HCT116 (cell line): ENCODE results near the gene SCN2A. TPM values are rescaled to one million over a fixed set of nuclear protein-coding genes. Genes with fewer than 3 reads are reported as not detected.

ENCODE experiments used
- ATAC-seq: fragments of 200-7000 bp; cut with Tn5 transposase; 2 replicates; pipeline ENCODE4 v1.9.1; 2020; ENCODE audit warnings: mild to moderate bottlenecking, moderate library complexity
- BruUV-seq: library from RNA; stranded (reverse); fragments of 400-500 nt; replicated peaks from 2 replicates; lab custom pipeline; 2021; lab: Mats Ljungman, UMichigan
- CTCF ChIA-PET: fragments of 300-600 bp; sonication (Branson Sonifier 250); formaldehyde crosslinking; loops from one replicate; lab custom pipeline; 2021; ENCODE audit warnings: antibody characterized with exemption; lab: Charles Lee
- POLR2A ChIA-PET: fragments of 300-600, 350-600 bp; sonication (Branson Sonifier 250); formaldehyde crosslinking; loops from one replicate; lab custom pipeline; 2021; ENCODE audit warnings: antibody characterized with exemption; lab: Charles Lee
- RAD21 ChIA-PET, 2 experiments: fragments of 300-600 bp; sonication (Branson Sonifier 250); formaldehyde crosslinking; loops; one replicate each; lab custom pipeline; 2023; ENCODE audit warnings: low total read pairs in 2 of 2; ENCODE audit not compliant: uncharacterized antibody in 2 of 2, unreplicated experiment in 2 of 2, low non-redundant PET in 1 of 2; lab: Charles Lee
- DNase-seq: peaks from one replicate; pipeline ENCODE4 v3.0.0-alpha.2; 2010; ENCODE audit warnings: low read depth, low spot score
- H2AFZ ChIP-seq: fragments of 200-600 bp; shearing (Covaris generic), sonication (generic); 2 replicates; pipeline ENCODE4 v1.6.1; 2017; ENCODE audit warnings: low read depth, mixed run types, mixed read lengths, antibody characterized with exemption, low read length; ENCODE audit not compliant: poor library complexity, severe bottlenecking
- H3K27ac ChIP-seq: 2 replicates; pipeline ENCODE4 v1.5.1; 2012; ENCODE audit warnings: low read depth, low read length
- H3K27me3 ChIP-seq: fragments of 200-600 bp; sonication (generic); 2 replicates; pipeline ENCODE4 v1.6.1; 2016; ENCODE audit warnings: mixed run types, low read length, mixed read lengths; ENCODE audit not compliant: insufficient read depth
- H3K36me3 ChIP-seq, 2 experiments: fragments of 200-500 bp in 1 of 2; fragments of 200-600 bp in 1 of 2; sonication (Bioruptor generic) in 1 of 2; sonication (generic) in 1 of 2; 2 replicates each; pipeline versions ENCODE4 v1.5.1 to v1.6.1; 2014 to 2016; ENCODE audit warnings: low read length in 2 of 2, inconsistent platforms in 1 of 2, mixed read lengths in 1 of 2, mixed run types in 1 of 2; ENCODE audit not compliant: insufficient read depth in 2 of 2, control insufficient read depth in 1 of 2
- H3K4me1 ChIP-seq, 2 experiments: fragments of 200-600 bp in 1 of 2; sonication (generic) in 1 of 2; 2 replicates each; pipeline versions ENCODE4 v1.5.1 to v1.6.1; 2012 to 2017; ENCODE audit warnings: low read length in 2 of 2, inconsistent platforms in 1 of 2, mild to moderate bottlenecking in 1 of 2, mixed read lengths in 1 of 2, mixed run types in 1 of 2, moderate library complexity in 1 of 2; ENCODE audit not compliant: insufficient read depth in 2 of 2, control insufficient read depth in 1 of 2
- H3K4me2 ChIP-seq: fragments of 200-600 bp; sonication (generic); 2 replicates; pipeline ENCODE4 v1.6.1; 2017; ENCODE audit warnings: mixed run types, low read length, mixed read lengths
- H3K4me3 ChIP-seq, 2 experiments: fragments of 200-600 bp in 1 of 2; sonication (generic) in 1 of 2; replicated peaks in 1 of 2; 2 replicates each; pipeline ENCODE4 v1.5.1; 2011 to 2016; ENCODE audit warnings: low read length in 2 of 2, control low read depth in 1 of 2, low read depth in 1 of 2, mild to moderate bottlenecking in 1 of 2, mixed read lengths in 1 of 2, mixed run types in 1 of 2
- H3K79me2 ChIP-seq: fragments of 200-600 bp; sonication (generic); 2 replicates; pipeline ENCODE4 v1.6.1; 2017; ENCODE audit warnings: mild to moderate bottlenecking, mixed run types, low read length, moderate library complexity, mixed read lengths; ENCODE audit not compliant: insufficient read depth
- H3K9ac ChIP-seq: fragments of 200-600 bp; sonication (generic); 2 replicates; pipeline ENCODE4 v1.6.1; 2016; ENCODE audit warnings: low read length, mixed read lengths
- H3K9me2 ChIP-seq: fragments of 200-600 bp; sonication (generic), shearing (Covaris generic); 2 replicates; pipeline ENCODE4 v1.6.1; 2017; ENCODE audit warnings: mixed run types, mild to moderate bottlenecking, moderate library complexity; ENCODE audit not compliant: insufficient read depth
- H3K9me3 ChIP-seq, 2 experiments: fragments of 200-500 bp in 1 of 2; fragments of 200-600 bp in 1 of 2; sonication (Bioruptor generic) in 1 of 2; sonication (generic) in 1 of 2; 2 replicates each; pipeline ENCODE4 v1.6.1; 2014 to 2017; ENCODE audit warnings: low read length in 2 of 2, mixed read lengths in 2 of 2, inconsistent platforms in 1 of 2, low read depth in 1 of 2, mild to moderate bottlenecking in 1 of 2, mixed run types in 1 of 2, moderate library complexity in 1 of 2; ENCODE audit not compliant: control insufficient read depth in 1 of 2, insufficient read depth in 1 of 2
- H4K20me1 ChIP-seq: fragments of 200-600 bp; sonication (generic), shearing (Covaris generic); 2 replicates; pipeline ENCODE4 v1.6.1; 2017; ENCODE audit warnings: mixed run types, mild to moderate bottlenecking, moderate library complexity; ENCODE audit not compliant: insufficient read depth
- CEBPB ChIP-seq: IDR thresholded peaks from 2 replicates; pipeline ENCODE4 v1.6.1; 2012; ENCODE audit warnings: low read depth
- EZH2 ChIP-seq: fragments of 200-600 bp; sonication (generic); IDR thresholded peaks from 2 replicates; pipeline ENCODE4 v1.6.1; 2017; ENCODE audit warnings: antibody characterized with exemption, mixed run types
- EZH2phosphoT487 ChIP-seq: fragments of 200-600 bp; IDR thresholded peaks from 2 replicates; pipeline ENCODE4 v1.6.1; 2018; ENCODE audit warnings: antibody characterized with exemption, borderline replicate concordance
- JUND ChIP-seq: IDR thresholded peaks from 2 replicates; pipeline ENCODE4 v1.6.1; 2012
- POLR2AphosphoS5 ChIP-seq: IDR thresholded peaks from 2 replicates; pipeline ENCODE4 v1.6.1; 2011; ENCODE audit warnings: mild to moderate bottlenecking, low read depth, low read length, moderate library complexity
- RAD21 ChIP-seq: IDR thresholded peaks from 2 replicates; pipeline ENCODE4 v1.6.1; 2012; ENCODE audit warnings: low read depth, mild to moderate bottlenecking
- SIN3A ChIP-seq: IDR thresholded peaks from 2 replicates; pipeline ENCODE4 v1.6.1; 2012; ENCODE audit warnings: low read depth
- SRF ChIP-seq: IDR thresholded peaks from 2 replicates; pipeline ENCODE4 v1.6.1; 2012; ENCODE audit warnings: low read depth
- YY1 ChIP-seq: IDR thresholded peaks from 2 replicates; pipeline ENCODE4 v1.6.1; 2011; ENCODE audit warnings: low read length, low read depth, moderate library complexity, mild to moderate bottlenecking; ENCODE audit not compliant: insufficient replicate concordance; ENCODE audit errors: extremely low read depth
- ZFX ChIP-seq: fragments of 450-650 bp; IDR thresholded peaks from 2 replicates; pipeline ENCODE4 v1.6.1; 2017
- intact Hi-C: fragments of 100-400 bp; cut with micrococcal nuclease; formaldehyde crosslinking; loops from 2 replicates; pipeline ENCODE4 v1.10.0; 2022
- total RNA-seq: library from RNA; stranded (reverse); gene quantifications from one replicate; pipeline ENCODE4 v1.2.1, GENCODE V29; 2021; ENCODE audit not compliant: unreplicated experiment
- TF ChIP-seq, protein P1 (sequence below): IDR thresholded peaks from 2 replicates; pipeline ENCODE4 v1.6.1; 2012; ENCODE audit warnings: low read depth
- TF ChIP-seq, protein P2 (sequence below), 3 experiments: fragments of 200-600 bp in 1 of 3; sonication (generic) in 1 of 3; IDR thresholded peaks in 2 of 3; conservative IDR thresholded peaks in 1 of 3; 2 replicates each; pipeline ENCODE4 v1.5.1; 2012 to 2017; ENCODE audit warnings: low read depth in 2 of 3, low read length in 2 of 3, antibody characterized with exemption in 1 of 3, borderline replicate concordance in 1 of 3, control low read depth in 1 of 3, mild to moderate bottlenecking in 1 of 3, mixed read lengths in 1 of 3, mixed run types in 1 of 3, moderate library complexity in 1 of 3; ENCODE audit not compliant: insufficient read depth in 1 of 3
- TF ChIP-seq, protein P3 (sequence below): IDR thresholded peaks from 2 replicates; pipeline ENCODE4 v1.6.1; 2011; ENCODE audit warnings: mild to moderate bottlenecking, low read length, moderate library complexity; ENCODE audit not compliant: insufficient replicate concordance; ENCODE audit errors: extremely low read depth
- TF ChIP-seq, protein P4 (sequence below): IDR thresholded peaks from 2 replicates; pipeline ENCODE4 v1.6.1; 2012

Gene SCN2A
- total RNA-seq, 1 experiment from 2014 or later: 0.25 TPM

DNA sequence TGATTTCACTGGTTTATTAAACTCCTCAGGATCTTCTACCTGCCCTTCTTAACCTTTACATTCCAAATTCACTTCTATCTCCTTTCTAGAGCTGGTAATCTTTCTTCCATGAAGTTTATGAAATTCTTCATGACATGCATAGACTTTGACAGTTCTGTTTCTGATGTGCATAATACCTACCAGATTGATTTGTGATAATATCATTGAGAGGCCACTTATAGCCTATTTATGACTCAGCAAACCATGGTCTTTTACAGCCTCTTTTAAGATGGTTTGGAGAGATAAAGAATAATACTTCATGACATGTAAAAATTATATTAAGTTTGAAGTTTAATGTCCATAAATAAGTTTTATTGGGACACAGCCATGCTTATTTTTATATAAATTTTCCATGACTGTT is 14.0 kb downstream of the SCN2A start:
- ChIA-PET CTCF (no interaction called here), RAD21 (no interaction called here), POLR2A (no interaction called here)
- H3K9ac ChIP-seq: no peak overlapping the region
- H3K9me3 ChIP-seq: no peaks in the 10 kb centered on the region
- no peaks in the 10 kb centered on the region for H4K20me1 ChIP-seq
- ATAC-seq: no peak
- H3K9me2 ChIP-seq: no peaks in the 10 kb centered on the region
- no peak overlapping the region for H3K27ac ChIP-seq
- no peak for DNase-seq
- H3K4me2 ChIP-seq: no peak overlapping the region
- intact Hi-C loops: no loop called here
- no peak for TF ChIP-seq CEBPB
- no peak for TF ChIP-seq EZH2
- TF ChIP-seq, protein P1, sequence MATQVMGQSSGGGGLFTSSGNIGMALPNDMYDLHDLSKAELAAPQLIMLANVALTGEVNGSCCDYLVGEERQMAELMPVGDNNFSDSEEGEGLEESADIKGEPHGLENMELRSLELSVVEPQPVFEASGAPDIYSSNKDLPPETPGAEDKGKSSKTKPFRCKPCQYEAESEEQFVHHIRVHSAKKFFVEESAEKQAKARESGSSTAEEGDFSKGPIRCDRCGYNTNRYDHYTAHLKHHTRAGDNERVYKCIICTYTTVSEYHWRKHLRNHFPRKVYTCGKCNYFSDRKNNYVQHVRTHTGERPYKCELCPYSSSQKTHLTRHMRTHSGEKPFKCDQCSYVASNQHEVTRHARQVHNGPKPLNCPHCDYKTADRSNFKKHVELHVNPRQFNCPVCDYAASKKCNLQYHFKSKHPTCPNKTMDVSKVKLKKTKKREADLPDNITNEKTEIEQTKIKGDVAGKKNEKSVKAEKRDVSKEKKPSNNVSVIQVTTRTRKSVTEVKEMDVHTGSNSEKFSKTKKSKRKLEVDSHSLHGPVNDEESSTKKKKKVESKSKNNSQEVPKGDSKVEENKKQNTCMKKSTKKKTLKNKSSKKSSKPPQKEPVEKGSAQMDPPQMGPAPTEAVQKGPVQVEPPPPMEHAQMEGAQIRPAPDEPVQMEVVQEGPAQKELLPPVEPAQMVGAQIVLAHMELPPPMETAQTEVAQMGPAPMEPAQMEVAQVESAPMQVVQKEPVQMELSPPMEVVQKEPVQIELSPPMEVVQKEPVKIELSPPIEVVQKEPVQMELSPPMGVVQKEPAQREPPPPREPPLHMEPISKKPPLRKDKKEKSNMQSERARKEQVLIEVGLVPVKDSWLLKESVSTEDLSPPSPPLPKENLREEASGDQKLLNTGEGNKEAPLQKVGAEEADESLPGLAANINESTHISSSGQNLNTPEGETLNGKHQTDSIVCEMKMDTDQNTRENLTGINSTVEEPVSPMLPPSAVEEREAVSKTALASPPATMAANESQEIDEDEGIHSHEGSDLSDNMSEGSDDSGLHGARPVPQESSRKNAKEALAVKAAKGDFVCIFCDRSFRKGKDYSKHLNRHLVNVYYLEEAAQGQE: no peak
- TF ChIP-seq POLR2AphosphoS5: no peak
- TF ChIP-seq JUND: no peak
- TF ChIP-seq ZFX: no peak
- TF ChIP-seq SIN3A: no peak
- H2AFZ ChIP-seq: no peak overlapping the region
- no peaks in the 10 kb centered on the region for H3K4me1 ChIP-seq
- BruUV-seq: no TSS peak
- no peak overlapping the region for H3K4me3 ChIP-seq
- H3K36me3 ChIP-seq: no peaks in the 10 kb centered on the region
- H3K79me2 ChIP-seq: no peaks in the 10 kb centered on the region
- peaks cover under 1% of the 10 kb centered on the region; the same call in 1 of the 2 replicates for H3K27me3 ChIP-seq

DNA sequence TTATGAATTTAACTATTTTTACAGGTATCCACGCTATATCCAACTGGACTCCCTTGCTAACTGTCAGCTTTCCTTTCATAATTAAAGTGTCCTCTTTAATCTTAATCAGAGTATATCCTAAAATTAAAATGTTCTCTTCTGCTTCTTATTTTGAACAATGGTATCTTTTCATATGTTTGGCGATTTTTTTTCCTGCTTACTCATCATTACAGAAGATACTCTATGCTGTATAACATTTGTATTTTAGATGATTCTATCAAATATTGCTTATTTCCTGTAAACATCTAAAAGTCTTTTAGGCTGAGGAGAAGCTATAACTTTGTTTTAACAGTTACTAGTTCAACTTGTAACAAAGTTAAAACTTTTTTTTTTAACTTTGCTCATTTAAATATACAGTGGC is 17.4 kb downstream of the SCN2A start:
- H3K4me1 ChIP-seq: no peaks in the 10 kb centered on the region
- H3K36me3 ChIP-seq: no peaks in the 10 kb centered on the region
- intact Hi-C loops: no loop called here
- no peaks in the 10 kb centered on the region for H3K27me3 ChIP-seq
- H3K9me2 ChIP-seq: no peaks in the 10 kb centered on the region
- ChIA-PET RAD21 (no interaction called here), POLR2A (no interaction called here), CTCF (no interaction called here)
- H4K20me1 ChIP-seq: no peaks in the 10 kb centered on the region
- no peak overlapping the region for H3K4me2 ChIP-seq
- H2AFZ ChIP-seq: no peak overlapping the region
- no peak overlapping the region for H3K9ac ChIP-seq
- no TSS peak for BruUV-seq
- ATAC-seq (no peak), DNase-seq (no peak)
- no peak overlapping the region for H3K27ac ChIP-seq
- no peaks in the 10 kb centered on the region for H3K79me2 ChIP-seq
- no peak overlapping the region for H3K4me3 ChIP-seq
- no peaks in the 10 kb centered on the region for H3K9me3 ChIP-seq
- TF ChIP-seq, protein P2, sequence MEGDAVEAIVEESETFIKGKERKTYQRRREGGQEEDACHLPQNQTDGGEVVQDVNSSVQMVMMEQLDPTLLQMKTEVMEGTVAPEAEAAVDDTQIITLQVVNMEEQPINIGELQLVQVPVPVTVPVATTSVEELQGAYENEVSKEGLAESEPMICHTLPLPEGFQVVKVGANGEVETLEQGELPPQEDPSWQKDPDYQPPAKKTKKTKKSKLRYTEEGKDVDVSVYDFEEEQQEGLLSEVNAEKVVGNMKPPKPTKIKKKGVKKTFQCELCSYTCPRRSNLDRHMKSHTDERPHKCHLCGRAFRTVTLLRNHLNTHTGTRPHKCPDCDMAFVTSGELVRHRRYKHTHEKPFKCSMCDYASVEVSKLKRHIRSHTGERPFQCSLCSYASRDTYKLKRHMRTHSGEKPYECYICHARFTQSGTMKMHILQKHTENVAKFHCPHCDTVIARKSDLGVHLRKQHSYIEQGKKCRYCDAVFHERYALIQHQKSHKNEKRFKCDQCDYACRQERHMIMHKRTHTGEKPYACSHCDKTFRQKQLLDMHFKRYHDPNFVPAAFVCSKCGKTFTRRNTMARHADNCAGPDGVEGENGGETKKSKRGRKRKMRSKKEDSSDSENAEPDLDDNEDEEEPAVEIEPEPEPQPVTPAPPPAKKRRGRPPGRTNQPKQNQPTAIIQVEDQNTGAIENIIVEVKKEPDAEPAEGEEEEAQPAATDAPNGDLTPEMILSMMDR (IDR thresholded peaks at IDR 0.05 in 2 of 3, conservative IDR thresholded peaks at IDR 0.05 in 1 of 3; ENCODE audit: borderline replicate concordance in 1 of 3, insufficient read depth in 1 of 3, low read depth in 2 of 3, low read length in 2 of 3): no peak
- TF ChIP-seq, protein P3, sequence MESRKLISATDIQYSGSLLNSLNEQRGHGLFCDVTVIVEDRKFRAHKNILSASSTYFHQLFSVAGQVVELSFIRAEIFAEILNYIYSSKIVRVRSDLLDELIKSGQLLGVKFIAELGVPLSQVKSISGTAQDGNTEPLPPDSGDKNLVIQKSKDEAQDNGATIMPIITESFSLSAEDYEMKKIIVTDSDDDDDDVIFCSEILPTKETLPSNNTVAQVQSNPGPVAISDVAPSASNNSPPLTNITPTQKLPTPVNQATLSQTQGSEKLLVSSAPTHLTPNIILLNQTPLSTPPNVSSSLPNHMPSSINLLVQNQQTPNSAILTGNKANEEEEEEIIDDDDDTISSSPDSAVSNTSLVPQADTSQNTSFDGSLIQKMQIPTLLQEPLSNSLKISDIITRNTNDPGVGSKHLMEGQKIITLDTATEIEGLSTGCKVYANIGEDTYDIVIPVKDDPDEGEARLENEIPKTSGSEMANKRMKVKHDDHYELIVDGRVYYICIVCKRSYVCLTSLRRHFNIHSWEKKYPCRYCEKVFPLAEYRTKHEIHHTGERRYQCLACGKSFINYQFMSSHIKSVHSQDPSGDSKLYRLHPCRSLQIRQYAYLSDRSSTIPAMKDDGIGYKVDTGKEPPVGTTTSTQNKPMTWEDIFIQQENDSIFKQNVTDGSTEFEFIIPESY: no peak
- TF ChIP-seq YY1 (no peak), POLR2AphosphoS5 (no peak), RAD21 (no peak), SRF (no peak), EZH2phosphoT487 (no peak)
- TF ChIP-seq, protein P4, sequence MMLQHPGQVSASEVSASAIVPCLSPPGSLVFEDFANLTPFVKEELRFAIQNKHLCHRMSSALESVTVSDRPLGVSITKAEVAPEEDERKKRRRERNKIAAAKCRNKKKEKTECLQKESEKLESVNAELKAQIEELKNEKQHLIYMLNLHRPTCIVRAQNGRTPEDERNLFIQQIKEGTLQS: no peak
